Stimulated activated naive B cell treated with anti-CD40 and anti-IgM and Interleukin-4, amounts not matched to agents 10 μg/mL and 1 μg/mL and 100 μg/mL, for 72 hours (primary cell): ENCODE measurements around the gene PIP4K2C.
A peak's percentile ranks its signal among the peaks of the same experiment; 100 is the strongest.

Experiments used
- ATAC-seq, 2 donors: fragments of 150-1000 bp; cut with Tn5 transposase; replicated peaks; 2 replicates each; pipeline ENCODE4 v1.10.0; 2021; ENCODE audit warnings: moderate library complexity in 1 of 2
- DNase-seq: peaks from one replicate; pipeline ENCODE4 v3.0.0; 2021
- H3K27ac Mint-ChIP-seq: one replicate; pipeline ENCODE4 v1.8.0; 2022; ENCODE audit warnings: mild to moderate bottlenecking, mixed read lengths
- H3K27me3 Mint-ChIP-seq, 2 donors: one replicate each; pipeline ENCODE4 v1.8.0; 2022; ENCODE audit warnings: mixed read lengths in 2 of 2
- H3K36me3 Mint-ChIP-seq, 2 donors: one replicate each; pipeline ENCODE4 v1.8.0; 2022; ENCODE audit warnings: mixed read lengths in 2 of 2, mild to moderate bottlenecking in 1 of 2
- H3K4me1 Mint-ChIP-seq, 2 donors: one replicate each; pipeline ENCODE4 v1.8.0; 2022; ENCODE audit warnings: mixed read lengths in 2 of 2, mild to moderate bottlenecking in 1 of 2
- H3K4me3 Mint-ChIP-seq, 2 donors: one replicate each; pipeline ENCODE4 v1.8.0; 2022; ENCODE audit warnings: mild to moderate bottlenecking in 2 of 2, mixed read lengths in 2 of 2, moderate library complexity in 1 of 2
- H3K9me3 Mint-ChIP-seq, 2 donors: one replicate each; pipeline ENCODE4 v1.8.0; 2022; ENCODE audit warnings: mixed read lengths in 2 of 2, mild to moderate bottlenecking in 1 of 2

PIP4K2C gene

GRCh38 chr12:57604992-57605810 lies 14.2 kb downstream of the PIP4K2C start:
- DNase-seq: no peak
- Mint-ChIP-seq H3K27ac (peak overlapping the region; percentile 15), H3K36me3 (peaks cover 24 to 27% of the 10 kb centered on the region in 2 donors), H3K9me3 (no peaks in the 10 kb centered on the region), H3K4me1 (peaks cover 1 to 25% of the 10 kb centered on the region in 2 donors), H3K4me3 (peak overlapping the region; percentile 81 to 84), H3K27me3 (peaks cover 48 to 53% of the 10 kb centered on the region in 2 donors)
- peak; percentile 42 to 47 for ATAC-seq

GRCh38 chr12:57605811-57606311 lies 14.9 kb downstream of the PIP4K2C start:
- peak overlapping the region; percentile 37 for H3K27ac Mint-ChIP-seq
- ATAC-seq (no peak), DNase-seq (no peak)
- H3K4me1 Mint-ChIP-seq: peaks cover 4 to 32% of the 10 kb centered on the region in 2 donors
- peaks cover 19 to 21% of the 10 kb centered on the region in 2 donors for H3K36me3 Mint-ChIP-seq
- no peaks in the 10 kb centered on the region for H3K9me3 Mint-ChIP-seq
- H3K27me3 Mint-ChIP-seq: peaks cover 54 to 60% of the 10 kb centered on the region in 2 donors
- H3K4me3 Mint-ChIP-seq: no peak overlapping the region

- ATAC-seq: no peak
- Mint-ChIP-seq H3K27me3 (peaks cover 57 to 63% of the 10 kb centered on the region in 2 donors), H3K36me3 (peaks cover 13 to 16% of the 10 kb centered on the region in 2 donors), H3K27ac (no peak overlapping the region), H3K9me3 (no peaks in the 10 kb centered on the region), H3K4me3 (no peak overlapping the region), H3K4me1 (peaks cover 5 to 35% of the 10 kb centered on the region in 2 donors)
- no peak for DNase-seq
These were observed 15.4 kb downstream of the PIP4K2C start for GRCh38 chr12:57606399-57606798.

GRCh38 chr12:57606821-57607220 lies 15.8 kb downstream of the PIP4K2C start:
- H3K4me3 Mint-ChIP-seq: no peak overlapping the region
- DNase-seq (no peak), ATAC-seq (no peak)
- no peak overlapping the region for H3K27ac Mint-ChIP-seq
- H3K9me3 Mint-ChIP-seq: no peaks in the 10 kb centered on the region
- peaks cover 57 to 63% of the 10 kb centered on the region in 2 donors for H3K27me3 Mint-ChIP-seq
- peaks cover 9 to 12% of the 10 kb centered on the region in 2 donors for H3K36me3 Mint-ChIP-seq
- peaks cover 5 to 35% of the 10 kb centered on the region in 2 donors for H3K4me1 Mint-ChIP-seq

GRCh38 chr12:57607958-57608663 lies 17.1 kb downstream of the PIP4K2C start:
- Mint-ChIP-seq H3K27me3 (peaks cover 64 to 73% of the 10 kb centered on the region in 2 donors), H3K27ac (no peak overlapping the region), H3K4me1 (peaks cover 6 to 42% of the 10 kb centered on the region in 2 donors), H3K36me3 (no peaks in the 10 kb centered on the region), H3K4me3 (no peak overlapping the region), H3K9me3 (no peaks in the 10 kb centered on the region)
- DNase-seq: no peak
- no peak for ATAC-seq

GRCh38 chr12:57609101-57609780 lies 18.2 kb downstream of the PIP4K2C start:
- Mint-ChIP-seq H3K27me3 (peaks cover 66 to 69% of the 10 kb centered on the region in 2 donors), H3K4me1 (peaks cover 13 to 45% of the 10 kb centered on the region in 2 donors), H3K9me3 (no peaks in the 10 kb centered on the region), H3K27ac (no peak overlapping the region), H3K4me3 (no peak overlapping the region), H3K36me3 (no peaks in the 10 kb centered on the region)
- ATAC-seq: no peak
- DNase-seq: no peak

- H3K27me3 Mint-ChIP-seq: peaks cover 62 to 65% of the 10 kb centered on the region in 2 donors
- no peaks in the 10 kb centered on the region for H3K36me3 Mint-ChIP-seq
- H3K4me3 Mint-ChIP-seq: peak overlapping the region; percentile 76 to 81
- H3K27ac Mint-ChIP-seq: no peak overlapping the region
- DNase-seq (no peak), ATAC-seq (no peak)
- H3K4me1 Mint-ChIP-seq: peaks cover 19 to 45% of the 10 kb centered on the region in 2 donors
- no peaks in the 10 kb centered on the region for H3K9me3 Mint-ChIP-seq
These were observed 19.0 kb downstream of the PIP4K2C start for GRCh38 chr12:57609781-57610553.

- no peaks in the 10 kb centered on the region for H3K9me3 Mint-ChIP-seq
- ATAC-seq (no peak), DNase-seq (no peak)
- no peaks in the 10 kb centered on the region for H3K36me3 Mint-ChIP-seq
- peak overlapping the region; percentile 56 for H3K27ac Mint-ChIP-seq
- H3K27me3 Mint-ChIP-seq: peaks cover 61 to 65% of the 10 kb centered on the region in 2 donors
- peak overlapping the region; percentile 76 to 81 for H3K4me3 Mint-ChIP-seq
- peaks cover 25 to 45% of the 10 kb centered on the region in 2 donors for H3K4me1 Mint-ChIP-seq
These were observed 19.6 kb downstream of the PIP4K2C start for GRCh38 chr12:57610554-57611107.

- ATAC-seq (peak; percentile 28 to 38), DNase-seq (no peak)
- peak within 1 kb of the TSS; percentile 56 for H3K27ac Mint-ChIP-seq
- H3K27me3 Mint-ChIP-seq: peaks cover 61 to 65% of the 10 kb centered on the region in 2 donors
- peaks cover 29 to 48% of the 10 kb centered on the region in 2 donors for H3K4me1 Mint-ChIP-seq
- no peaks in the 10 kb centered on the region for H3K36me3 Mint-ChIP-seq
- no peaks in the 10 kb centered on the region for H3K9me3 Mint-ChIP-seq
- H3K4me3 Mint-ChIP-seq: peak within 1 kb of the TSS; percentile 76 to 81
These were observed 20.3 kb downstream of the PIP4K2C start, which contains the start of gene ARHGEF25 for GRCh38 chr12:57611108-57611826. ARHGEF25 (plus strand) TSS chr12:57611435; CDS start chr12:57611895, 460 bp downstream.

- H3K4me1 Mint-ChIP-seq: peaks cover 29 to 48% of the 10 kb centered on the region in 2 donors
These were observed 21.1 kb downstream of the PIP4K2C start for GRCh38 chr12:57611827-57612710.

GRCh38 chr12:57612711-57613426 lies 21.9 kb downstream of the PIP4K2C start:
- DNase-seq: no peak
- H3K27ac Mint-ChIP-seq: no peak overlapping the region
- no peak for ATAC-seq
- peaks cover 29 to 48% of the 10 kb centered on the region in 2 donors for H3K4me1 Mint-ChIP-seq
- H3K36me3 Mint-ChIP-seq: no peaks in the 10 kb centered on the region
- no peak overlapping the region for H3K4me3 Mint-ChIP-seq
- H3K9me3 Mint-ChIP-seq: no peaks in the 10 kb centered on the region
- peaks cover 72 to 75% of the 10 kb centered on the region in 2 donors for H3K27me3 Mint-ChIP-seq

More at GRCh38 chr12:57611827-57612710, 21.1 kb downstream of the PIP4K2C start:
- H3K27ac Mint-ChIP-seq: no peak overlapping the region
- ATAC-seq: no peak
- peak overlapping the region in 1 of 2 donors; percentile 36 for H3K4me3 Mint-ChIP-seq
- no peaks in the 10 kb centered on the region for H3K9me3 Mint-ChIP-seq
- DNase-seq: no peak
- peaks cover 64 to 67% of the 10 kb centered on the region in 2 donors for H3K27me3 Mint-ChIP-seq
- H3K36me3 Mint-ChIP-seq: no peaks in the 10 kb centered on the region
